Putamen (tissue), 1 donor: ENCODE results near the gene PRAMEF14.
"Not testable (repeated sequence)": the region's sequence is repeated elsewhere in the genome, so short reads cannot be mapped to it uniquely, and the experiment has no call there.

Source experiments
- DNase-seq: peaks from one replicate; pipeline ENCODE4 v3.0.0-alpha.2; 2016; ENCODE audit warnings: low spot score

PRAMEF14 gene

GRCh38 chr1:13347034-13347433 lies at the start of gene PRAMEF14:
TSS of gene PRAMEF14 (minus strand) at chr1:13347134. CDS start at chr1:13345314, 1,820 bp downstream.
- DNase-seq = not testable (repeated sequence)

DNA sequence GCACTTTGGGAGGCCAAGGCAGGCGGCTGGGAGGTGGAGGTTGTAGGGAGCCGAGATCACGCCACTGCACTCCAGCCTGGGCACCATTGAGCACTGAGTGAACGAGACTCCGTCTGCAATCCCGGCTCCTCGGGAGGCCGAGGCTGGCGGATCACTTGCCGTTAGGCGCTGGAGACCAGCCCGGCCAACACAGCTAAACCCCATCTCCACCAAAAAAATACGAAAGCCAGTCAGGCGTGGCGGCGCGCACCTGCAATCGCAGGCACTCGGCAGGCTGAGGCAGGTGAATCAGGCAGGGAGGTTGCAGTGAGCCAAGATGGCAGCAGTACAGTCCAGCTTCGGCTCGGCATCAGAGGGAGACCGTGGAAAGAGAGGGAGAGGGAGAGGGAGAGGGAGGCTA lies 48.4 kb upstream of the PRAMEF14 start:
- not testable (repeated sequence) for DNase-seq

GRCh38 chr1:13394761-13395160 lies 47.8 kb upstream of the PRAMEF14 start:
- DNase-seq = not testable (repeated sequence)

GRCh38 chr1:13393004-13393403 lies 46.1 kb upstream of the PRAMEF14 start:
- not testable (repeated sequence) for DNase-seq

- DNase-seq = not testable (repeated sequence)
Measured at GRCh38 chr1:13389332-13389731, 42.4 kb upstream of the PRAMEF14 start, which contains the start of gene PRAMEF17. TSS of gene PRAMEF17 (plus strand) at chr1:13389632. CDS start at chr1:13389658, 26 bp downstream.

DNA sequence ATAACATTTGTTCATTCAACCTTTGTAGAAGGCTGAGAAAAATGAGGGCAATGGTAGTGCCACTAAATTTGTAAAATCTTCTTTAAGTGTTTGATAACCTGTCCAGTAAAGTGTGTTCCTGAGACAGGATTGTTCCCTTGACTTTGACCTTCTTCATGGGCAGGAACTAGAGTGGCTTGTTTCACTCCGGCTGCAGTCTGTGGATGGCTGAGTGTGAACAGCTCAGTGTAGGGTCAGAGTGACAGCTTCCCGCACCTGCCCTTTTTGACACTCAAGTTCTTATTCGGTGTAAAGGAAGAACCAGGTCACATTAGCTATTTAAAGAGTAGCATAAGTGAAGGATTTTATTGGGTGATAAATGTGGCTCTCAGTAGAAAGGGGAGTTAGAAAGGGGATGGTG lies 33.4 kb upstream of the PRAMEF14 start:
- DNase-seq = not testable (repeated sequence)

DNA sequence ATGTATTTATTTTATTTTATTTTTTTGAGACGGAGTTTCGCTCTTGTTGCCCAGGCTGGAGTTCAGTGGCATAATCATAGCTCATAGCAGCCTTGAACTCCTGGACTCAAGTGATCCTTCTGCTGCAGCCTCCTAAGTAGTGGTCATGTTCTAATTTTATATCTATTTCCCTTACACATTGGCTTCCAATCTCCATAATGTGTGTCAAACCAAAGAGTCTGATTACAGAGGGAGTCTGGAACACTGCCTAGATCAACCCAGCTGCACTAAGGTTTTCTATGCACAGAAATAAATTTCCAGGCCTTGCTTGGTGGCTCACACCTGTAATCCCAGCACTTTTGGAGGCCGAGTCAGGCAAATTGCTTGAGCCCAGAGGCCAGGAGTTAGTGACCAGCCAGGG lies 32.0 kb upstream of the PRAMEF14 start:
- DNase-seq = not testable (repeated sequence)

GRCh38 chr1:13368544-13368943 lies 21.6 kb upstream of the PRAMEF14 start:
- not testable (repeated sequence) for DNase-seq

DNA sequence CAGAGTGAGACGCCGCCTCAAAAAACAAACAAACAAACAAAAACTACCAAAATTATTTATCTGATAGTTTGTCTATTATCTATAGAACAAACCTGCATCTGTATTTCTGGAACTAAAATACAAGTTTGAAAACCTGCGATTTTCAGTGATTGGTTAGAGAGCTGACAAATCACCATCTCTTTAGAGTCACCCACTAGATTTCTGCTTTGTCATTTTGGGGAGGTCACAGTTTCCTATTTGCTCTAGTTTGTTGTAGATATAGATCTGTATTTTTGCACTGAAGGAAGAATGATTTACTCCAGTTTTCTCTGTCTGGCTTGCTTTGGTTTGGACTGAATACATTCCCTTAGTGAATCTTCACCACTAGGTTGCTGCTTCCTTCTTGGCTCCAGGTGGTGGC lies 19.6 kb upstream of the PRAMEF14 start:
- DNase-seq = not testable (repeated sequence)

DNA sequence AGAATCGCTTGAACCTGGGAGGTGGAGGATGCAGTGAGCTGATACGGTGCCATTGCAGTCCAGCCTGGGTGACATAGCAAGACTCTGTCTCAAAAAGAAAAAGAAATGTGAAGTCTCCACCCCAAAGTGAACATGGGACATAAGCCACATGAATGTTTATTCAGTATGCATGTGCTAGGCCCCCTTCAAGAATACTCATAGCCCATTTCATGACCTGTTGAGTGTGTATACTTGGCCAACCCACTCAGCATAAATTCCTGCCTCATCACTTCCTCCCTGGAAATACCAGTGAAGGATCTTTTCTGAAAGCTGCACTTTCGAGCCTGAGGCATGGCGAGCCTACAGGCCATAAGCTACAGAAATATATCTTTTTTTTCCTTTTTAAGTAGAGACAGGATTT lies 18.0 kb upstream of the PRAMEF14 start:
- not testable (repeated sequence) for DNase-seq

DNA sequence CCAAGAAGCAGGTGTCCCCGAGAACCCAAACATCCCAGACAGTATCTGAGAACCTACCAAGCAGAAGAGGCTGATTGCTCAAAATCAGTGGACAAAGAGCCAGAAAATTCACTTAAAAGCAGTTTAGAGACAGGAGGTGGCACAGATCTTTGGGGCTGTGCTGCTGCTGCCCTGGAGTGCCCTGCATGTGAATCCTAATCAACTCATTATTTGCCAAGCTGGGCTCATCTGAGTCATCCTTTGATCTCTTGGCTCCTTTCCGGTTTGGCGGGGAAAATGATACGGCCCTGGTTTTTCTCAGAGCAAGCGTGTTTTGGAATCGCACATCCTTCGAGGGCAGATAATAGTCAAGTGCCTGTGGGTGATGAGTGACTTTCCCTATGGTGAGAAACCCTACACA lies 15.4 kb upstream of the PRAMEF14 start:
- not testable (repeated sequence) for DNase-seq

DNA sequence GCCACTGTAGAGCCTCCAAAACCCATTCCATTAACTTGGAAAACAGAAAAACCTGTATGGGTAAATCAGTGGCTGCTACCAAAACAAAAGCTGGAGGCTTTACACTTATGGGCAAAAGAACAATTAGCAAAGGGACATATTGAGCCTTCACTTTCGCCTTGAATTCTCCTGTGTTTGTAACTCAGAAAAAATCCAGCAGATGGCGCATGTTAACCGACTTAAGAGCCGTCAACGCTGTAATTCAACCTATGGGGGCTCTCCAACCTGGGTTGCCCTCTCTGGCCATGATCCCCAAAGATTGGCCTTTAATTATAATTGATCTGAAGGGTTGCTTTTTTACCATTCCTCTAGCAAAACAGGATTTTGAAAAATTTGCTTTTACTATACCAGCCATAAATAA lies 9.8 kb upstream of the PRAMEF14 start:
- peak; percentile 3 for DNase-seq

GRCh38 chr1:13354475-13354874 lies 7.5 kb upstream of the PRAMEF14 start:
- DNase-seq = not testable (repeated sequence)

DNA sequence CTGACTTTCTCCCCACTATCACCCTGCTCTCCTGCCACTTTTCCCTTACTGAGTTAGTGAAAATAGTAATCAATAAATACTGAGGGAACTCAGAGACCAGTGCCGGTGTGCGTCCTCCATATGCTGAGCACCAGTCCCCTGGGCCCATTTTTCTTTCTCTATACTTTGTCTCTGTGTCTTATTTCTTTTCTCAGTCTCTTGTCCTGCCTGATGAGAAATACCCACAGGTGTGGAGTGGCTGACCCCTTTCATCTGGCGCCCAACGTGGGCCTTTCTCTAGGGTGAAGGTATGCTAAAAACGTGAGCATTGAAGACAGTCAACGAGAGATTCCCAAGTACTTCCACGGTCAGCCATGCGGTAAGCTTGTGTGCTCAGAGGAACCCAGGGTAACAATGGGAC lies 6.5 kb upstream of the PRAMEF14 start:
- DNase-seq = not testable (repeated sequence)

DNA sequence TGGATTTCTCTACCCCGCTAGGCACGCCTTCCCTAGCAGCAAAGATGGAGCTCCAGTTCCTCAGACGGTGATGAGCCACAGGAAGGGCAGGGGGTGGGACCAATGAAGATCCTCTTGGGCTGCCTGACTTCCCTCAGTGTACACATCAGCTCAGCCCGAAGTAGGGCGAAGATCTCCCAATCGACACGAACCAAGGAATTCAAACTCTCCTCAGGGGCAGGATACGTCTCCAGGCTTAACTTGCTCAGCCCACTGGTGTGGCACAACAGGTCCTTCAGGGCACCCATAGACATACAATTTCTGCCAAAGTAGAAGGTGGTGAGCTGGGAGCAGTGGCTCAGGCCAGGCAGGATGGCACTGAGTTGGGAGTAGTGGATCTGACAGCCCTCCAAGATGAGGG lies 4.4 kb downstream of the PRAMEF14 start:
- not testable (repeated sequence) for DNase-seq

DNA sequence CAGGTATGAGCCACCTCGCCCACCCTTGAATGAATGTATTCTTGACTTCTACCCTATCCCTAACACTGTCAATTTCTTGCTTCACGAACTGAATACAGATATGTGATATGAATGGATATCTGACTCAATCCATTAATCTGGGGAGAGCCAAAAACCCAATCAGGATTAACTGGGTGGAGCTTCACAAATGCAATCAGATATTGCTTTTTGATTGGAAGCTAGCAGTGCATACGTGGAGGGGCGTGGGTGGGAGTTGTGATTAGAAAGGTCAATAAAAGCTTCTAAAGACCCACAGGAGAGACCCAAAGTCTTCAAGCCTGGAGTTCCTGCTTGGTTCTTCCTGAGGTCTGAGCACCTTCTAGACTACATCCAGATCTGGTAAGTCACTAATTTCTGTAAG lies 31.7 kb downstream of the PRAMEF14 start, which contains the start of gene PRAMEF15:
Gene PRAMEF15 (plus strand): TSS at position 301 of the 400 bp plus-strand sequence. CDS start 2,827 bp downstream, outside the sequence.
- DNase-seq = not testable (repeated sequence)

DNA sequence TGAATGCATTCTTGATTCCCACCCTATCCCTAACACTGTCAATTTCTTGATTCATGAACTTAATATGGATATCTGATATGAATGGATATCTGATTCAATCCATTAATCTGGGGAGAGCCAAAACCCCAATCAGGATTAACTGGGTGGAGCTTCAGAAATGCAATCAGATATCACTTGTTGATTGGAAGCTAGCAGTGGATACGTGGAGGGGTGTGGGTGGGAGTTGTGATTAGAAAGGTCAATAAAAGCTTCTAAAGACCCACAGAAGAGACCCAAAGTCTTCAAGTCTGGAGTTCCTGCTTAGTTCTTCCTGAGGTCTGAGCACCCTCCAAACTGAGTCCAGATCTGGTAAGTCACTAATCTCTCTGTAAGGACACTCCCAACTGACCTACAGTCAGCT lies 43.7 kb downstream of the PRAMEF14 start, which contains the start of gene PRAMEF33:
Gene PRAMEF33 (plus strand): TSS at position 301 of the 400 bp plus-strand sequence. CDS start 2,416 bp downstream, outside the sequence.
- not testable (repeated sequence) for DNase-seq

DNA sequence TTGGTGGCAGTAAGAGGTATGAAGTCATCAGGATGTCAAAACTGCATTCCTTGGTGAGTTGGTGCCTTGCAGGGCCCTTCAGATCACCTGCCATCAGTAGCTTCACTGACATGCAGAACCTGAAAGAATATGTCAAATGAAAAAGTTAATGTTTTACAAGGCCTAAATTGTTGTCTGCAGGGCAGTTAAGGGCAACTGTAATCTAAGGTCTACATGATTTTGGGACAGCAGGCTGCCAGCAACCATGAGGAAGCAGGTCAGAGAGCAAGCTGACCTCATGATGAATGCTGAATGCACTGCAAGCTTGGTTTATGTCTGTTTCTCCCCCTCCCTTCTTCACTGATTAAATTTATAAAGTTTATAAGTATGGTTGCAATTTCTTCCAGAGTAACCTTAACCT lies 44.7 kb downstream of the PRAMEF14 start:
- not testable (repeated sequence) for DNase-seq

GRCh38 chr1:13298699-13299098 lies 48.2 kb downstream of the PRAMEF14 start:
- not testable (repeated sequence) for DNase-seq

- not testable (repeated sequence) for DNase-seq
Measured at GRCh38 chr1:13297216-13297931, 49.6 kb downstream of the PRAMEF14 start.
